ENCODE measurements around the gene KAT2B. TPM values are rescaled to one million over a fixed set of nuclear protein-coding genes. Genes with fewer than 3 reads are reported as not detected.
"Not testable (repeated sequence)": the region's sequence is repeated elsewhere in the genome, so short reads cannot be mapped to it uniquely, and the experiment has no call there.

Gene KAT2B
- total RNA-seq (2012; rRNA removed): 7.1 and 7.9 TPM in 2 replicates

DNA sequence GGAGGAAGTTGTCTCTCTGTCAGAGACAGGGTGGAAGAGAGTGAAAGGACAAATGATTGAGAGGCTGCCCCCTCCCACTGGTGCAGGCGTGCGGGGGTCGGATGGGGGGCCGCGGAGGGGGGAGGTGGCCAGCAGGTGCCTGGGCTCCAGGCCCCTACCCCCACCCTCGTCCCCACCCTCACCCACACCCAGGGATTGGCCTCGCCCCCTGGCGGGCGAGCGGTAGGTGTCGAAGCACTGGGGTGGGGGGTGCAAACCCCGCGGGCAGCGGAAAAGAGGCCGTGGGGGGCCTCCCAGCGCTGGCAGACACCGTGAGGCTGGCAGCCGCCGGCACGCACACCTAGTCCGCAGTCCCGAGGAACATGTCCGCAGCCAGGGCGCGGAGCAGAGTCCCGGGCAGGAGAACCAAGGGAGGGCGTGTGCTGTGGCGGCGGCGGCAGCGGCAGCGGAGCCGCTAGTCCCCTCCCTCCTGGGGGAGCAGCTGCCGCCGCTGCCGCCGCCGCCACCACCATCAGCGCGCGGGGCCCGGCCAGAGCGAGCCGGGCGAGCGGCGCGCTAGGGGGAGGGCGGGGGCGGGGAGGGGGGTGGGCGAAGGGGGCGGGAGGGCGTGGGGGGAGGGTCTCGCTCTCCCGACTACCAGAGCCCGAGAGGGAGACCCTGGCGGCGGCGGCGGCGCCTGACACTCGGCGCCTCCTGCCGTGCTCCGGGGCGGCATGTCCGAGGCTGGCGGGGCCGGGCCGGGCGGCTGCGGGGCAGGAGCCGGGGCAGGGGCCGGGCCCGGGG lies at the start of gene KAT2B:
Gene KAT2B (plus strand): TSS at position 682 of the 783 bp plus-strand sequence. CDS start 32 bp downstream, at position 714.
- Histone ChIP-seq H3K4me3 (ENCODE audit: low read length) (peak within 1 kb of the TSS; percentile 98), H3K4me2 (ENCODE audit: low read length) (peak within 1 kb of the TSS; percentile 98), H3K9ac (ENCODE audit: low read depth, low read length) (peak within 1 kb of the TSS; percentile 79), H3K27me3 (ENCODE audit: control insufficient read depth, insufficient read depth, low read length) (no peaks in the 10 kb centered on the region), H3K9me3 (replicated peaks; ENCODE audit: low read length) (no peaks in the 10 kb centered on the region), H3K4me1 (ENCODE audit: control insufficient read depth, insufficient read depth, low read length) (peaks cover 23% of the 10 kb centered on the region), H3K36me3 (ENCODE audit: insufficient read depth, low read length) (no peaks in the 10 kb centered on the region)

DNA sequence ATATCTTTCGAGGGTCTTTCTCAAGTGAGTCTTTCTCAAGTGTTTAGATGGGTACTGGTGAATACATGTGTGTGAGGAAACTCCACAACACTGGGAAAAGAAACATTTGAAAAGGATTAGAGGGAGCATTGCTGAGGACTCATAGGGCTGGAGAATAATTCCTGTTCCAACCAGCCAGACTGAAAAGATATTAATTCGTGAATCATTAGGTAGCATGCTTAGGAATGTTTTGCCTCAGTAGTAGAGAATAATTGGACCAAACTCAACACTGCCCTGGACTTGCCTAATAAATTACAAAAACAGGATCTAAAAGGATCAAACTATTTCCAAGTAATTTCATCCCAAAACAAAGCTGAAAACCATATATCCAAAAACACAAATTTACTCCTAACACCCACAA lies 45.5 kb upstream of the KAT2B start:
- no peak overlapping the region for H3K9ac ChIP-seq (ENCODE audit: low read depth, low read length)
- H3K36me3 ChIP-seq (ENCODE audit: insufficient read depth, low read length): no peaks in the 10 kb centered on the region
- H3K4me2 ChIP-seq (ENCODE audit: low read length): no peak overlapping the region
- no peak overlapping the region for H3K4me3 ChIP-seq (ENCODE audit: low read length)
- no peaks in the 10 kb centered on the region for H3K27me3 ChIP-seq (ENCODE audit: control insufficient read depth, insufficient read depth, low read length)
- H3K9me3 ChIP-seq (replicated peaks; ENCODE audit: low read length): no peaks in the 10 kb centered on the region
- no peaks in the 10 kb centered on the region for H3K4me1 ChIP-seq (ENCODE audit: control insufficient read depth, insufficient read depth, low read length)

DNA sequence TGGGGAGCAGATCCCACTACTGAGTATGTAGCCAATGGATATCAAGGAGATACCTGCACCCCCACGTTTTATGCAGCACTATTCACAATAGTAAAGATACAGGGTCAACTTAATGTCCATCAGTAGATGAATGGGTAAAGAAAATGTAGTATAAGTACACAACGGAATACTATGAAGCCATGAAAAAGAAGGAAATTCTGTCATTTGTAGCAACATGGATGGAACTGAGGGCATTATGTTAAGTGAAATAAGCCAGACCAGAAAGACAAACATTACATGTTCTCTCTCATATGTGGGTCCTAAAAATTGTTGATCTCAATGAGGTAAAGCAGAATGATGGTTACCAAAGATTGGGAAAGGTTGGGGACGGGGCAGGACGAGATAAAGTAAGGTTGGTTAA lies 42.7 kb upstream of the KAT2B start:
- H3K27me3 ChIP-seq (ENCODE audit: control insufficient read depth, insufficient read depth, low read length): no peaks in the 10 kb centered on the region
- H3K4me2 ChIP-seq (ENCODE audit: low read length): no peak overlapping the region
- H3K9ac ChIP-seq (ENCODE audit: low read depth, low read length): no peak overlapping the region
- H3K36me3 ChIP-seq (ENCODE audit: insufficient read depth, low read length): no peaks in the 10 kb centered on the region
- no peaks in the 10 kb centered on the region for H3K9me3 ChIP-seq (replicated peaks; ENCODE audit: low read length)
- no peak overlapping the region for H3K4me3 ChIP-seq (ENCODE audit: low read length)
- H3K4me1 ChIP-seq (ENCODE audit: control insufficient read depth, insufficient read depth, low read length): no peaks in the 10 kb centered on the region

DNA sequence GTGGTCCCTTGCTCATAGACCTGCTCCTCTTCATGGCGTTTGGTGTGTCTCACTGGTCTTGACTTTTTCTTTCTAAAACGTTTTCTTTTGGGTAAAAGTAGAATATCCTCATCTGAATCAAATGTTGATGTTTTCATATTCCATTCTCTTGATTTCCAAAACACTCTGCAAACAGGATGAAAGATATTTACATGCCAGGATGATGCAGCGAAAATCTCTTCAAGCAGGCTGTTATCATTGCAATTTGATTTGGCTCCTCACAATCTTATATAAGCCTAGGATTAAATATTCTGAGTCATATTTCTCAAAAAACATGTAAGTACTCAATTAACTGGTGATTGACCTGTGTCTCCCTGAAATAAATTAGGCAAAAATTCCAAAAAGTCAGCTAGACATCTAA lies 38.3 kb upstream of the KAT2B start:
- Histone ChIP-seq H3K9me3 (replicated peaks; ENCODE audit: low read length) (no peaks in the 10 kb centered on the region), H3K27me3 (ENCODE audit: control insufficient read depth, insufficient read depth, low read length) (no peaks in the 10 kb centered on the region), H3K4me1 (ENCODE audit: control insufficient read depth, insufficient read depth, low read length) (no peaks in the 10 kb centered on the region), H3K4me3 (ENCODE audit: low read length) (no peak overlapping the region), H3K4me2 (ENCODE audit: low read length) (no peak overlapping the region), H3K36me3 (ENCODE audit: insufficient read depth, low read length) (no peaks in the 10 kb centered on the region), H3K9ac (ENCODE audit: low read depth, low read length) (no peak overlapping the region)

DNA sequence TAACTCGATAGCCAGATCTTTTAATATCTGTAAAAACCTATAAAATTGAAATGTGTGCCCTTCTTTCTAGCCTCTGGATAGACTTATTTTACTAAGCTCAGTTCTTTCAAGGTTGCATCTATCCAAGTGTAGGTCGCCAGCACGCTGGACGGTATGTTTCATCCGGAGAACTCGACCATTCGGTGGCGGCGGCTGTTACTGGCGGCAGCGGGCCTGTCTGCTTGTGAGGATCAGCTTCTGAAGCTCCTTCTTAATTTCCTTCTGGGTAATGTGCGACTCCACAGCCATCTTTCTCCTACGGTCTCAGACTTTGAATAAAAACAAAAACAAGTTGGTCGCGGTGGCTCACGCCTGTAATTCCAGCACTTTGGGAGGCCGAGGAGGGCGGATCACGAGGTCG lies 32.3 kb upstream of the KAT2B start:
- no peaks in the 10 kb centered on the region for H3K27me3 ChIP-seq (ENCODE audit: control insufficient read depth, insufficient read depth, low read length)
- no peak overlapping the region for H3K9ac ChIP-seq (ENCODE audit: low read depth, low read length)
- no peaks in the 10 kb centered on the region for H3K9me3 ChIP-seq (replicated peaks; ENCODE audit: low read length)
- H3K4me2 ChIP-seq (ENCODE audit: low read length): no peak overlapping the region
- H3K4me3 ChIP-seq (ENCODE audit: low read length): no peak overlapping the region
- no peaks in the 10 kb centered on the region for H3K36me3 ChIP-seq (ENCODE audit: insufficient read depth, low read length)
- H3K4me1 ChIP-seq (ENCODE audit: control insufficient read depth, insufficient read depth, low read length): no peaks in the 10 kb centered on the region

DNA sequence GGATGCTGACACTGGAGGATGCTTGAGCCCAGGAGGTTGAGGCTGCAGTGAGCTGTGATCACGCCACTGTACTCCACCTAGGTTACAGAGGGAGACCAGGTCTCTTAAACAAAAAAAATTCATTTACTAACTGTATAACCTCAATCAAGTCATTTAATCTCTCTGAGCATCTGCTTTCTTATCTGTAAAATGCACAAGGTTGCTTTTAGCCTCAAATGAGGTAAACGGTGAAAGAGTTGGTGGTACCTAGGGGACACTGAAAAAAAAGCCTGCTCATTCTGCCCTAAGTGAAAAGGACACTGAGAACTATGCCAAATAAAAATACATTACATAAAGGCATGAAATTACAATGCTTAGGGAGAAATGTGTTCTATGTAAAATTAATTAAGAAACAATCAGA lies 31.6 kb upstream of the KAT2B start:
- Histone ChIP-seq H3K36me3 (ENCODE audit: insufficient read depth, low read length) (no peaks in the 10 kb centered on the region), H3K4me1 (ENCODE audit: control insufficient read depth, insufficient read depth, low read length) (no peaks in the 10 kb centered on the region), H3K9me3 (replicated peaks; ENCODE audit: low read length) (no peaks in the 10 kb centered on the region), H3K27me3 (ENCODE audit: control insufficient read depth, insufficient read depth, low read length) (no peaks in the 10 kb centered on the region), H3K4me3 (ENCODE audit: low read length) (no peak overlapping the region), H3K4me2 (ENCODE audit: low read length) (no peak overlapping the region), H3K9ac (ENCODE audit: low read depth, low read length) (no peak overlapping the region)

DNA sequence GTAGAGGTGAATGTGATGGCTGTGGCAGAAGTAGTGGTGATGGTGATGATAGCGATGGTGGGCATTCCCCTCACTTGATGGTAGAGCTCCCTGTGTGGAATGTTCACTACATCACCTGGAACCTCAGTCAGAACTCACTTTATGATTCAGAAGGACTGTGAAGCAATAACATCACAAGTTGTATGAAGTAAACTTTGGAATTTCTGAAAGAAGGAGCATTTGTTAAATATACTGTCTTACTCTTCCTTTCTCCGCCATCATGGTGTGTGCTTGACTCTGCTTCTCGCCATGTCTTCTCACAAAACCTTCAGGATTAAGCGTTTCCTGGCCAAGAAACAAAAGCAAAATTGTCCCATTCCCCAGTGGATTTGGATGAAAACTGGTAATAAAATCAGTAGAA lies 28.1 kb upstream of the KAT2B start, which contains the start of gene PP2D1:
Gene PP2D1 (minus strand): TSS at position 101 of the 400 bp plus-strand sequence. CDS start 192 bp downstream, outside the sequence.
- no peaks in the 10 kb centered on the region for H3K36me3 ChIP-seq (ENCODE audit: insufficient read depth, low read length)
- no peak within 1 kb of the TSS for H3K4me2 ChIP-seq (ENCODE audit: low read length)
- H3K4me1 ChIP-seq (ENCODE audit: control insufficient read depth, insufficient read depth, low read length): no peaks in the 10 kb centered on the region
- no peak within 1 kb of the TSS for H3K9ac ChIP-seq (ENCODE audit: low read depth, low read length)
- H3K9me3 ChIP-seq (replicated peaks; ENCODE audit: low read length): no peaks in the 10 kb centered on the region
- H3K4me3 ChIP-seq (ENCODE audit: low read length): no peak within 1 kb of the TSS
- H3K27me3 ChIP-seq (ENCODE audit: control insufficient read depth, insufficient read depth, low read length): no peaks in the 10 kb centered on the region

DNA sequence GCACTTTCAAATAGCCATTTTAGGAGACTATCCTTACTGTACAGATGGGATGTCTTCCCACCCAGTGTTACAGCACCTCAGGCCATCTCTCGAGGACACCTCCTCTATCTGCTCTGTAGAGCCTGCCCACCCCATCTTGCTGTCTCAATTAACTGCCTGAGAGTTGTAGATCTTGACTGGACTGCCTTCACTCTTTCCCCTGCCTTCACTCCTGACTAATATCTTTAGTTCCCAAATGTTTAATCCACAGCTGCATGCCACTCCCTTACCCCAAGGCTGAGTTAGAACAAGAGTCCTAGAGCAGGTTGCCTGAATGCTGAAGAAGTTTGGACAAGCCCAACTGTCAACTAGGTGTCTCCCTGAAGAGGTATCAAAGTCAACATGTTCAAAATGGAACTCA lies 26.9 kb upstream of the KAT2B start:
- no peaks in the 10 kb centered on the region for H3K27me3 ChIP-seq (ENCODE audit: control insufficient read depth, insufficient read depth, low read length)
- no peak overlapping the region for H3K4me2 ChIP-seq (ENCODE audit: low read length)
- H3K4me1 ChIP-seq (ENCODE audit: control insufficient read depth, insufficient read depth, low read length): no peaks in the 10 kb centered on the region
- no peak overlapping the region for H3K4me3 ChIP-seq (ENCODE audit: low read length)
- no peaks in the 10 kb centered on the region for H3K36me3 ChIP-seq (ENCODE audit: insufficient read depth, low read length)
- no peaks in the 10 kb centered on the region for H3K9me3 ChIP-seq (replicated peaks; ENCODE audit: low read length)
- no peak overlapping the region for H3K9ac ChIP-seq (ENCODE audit: low read depth, low read length)

DNA sequence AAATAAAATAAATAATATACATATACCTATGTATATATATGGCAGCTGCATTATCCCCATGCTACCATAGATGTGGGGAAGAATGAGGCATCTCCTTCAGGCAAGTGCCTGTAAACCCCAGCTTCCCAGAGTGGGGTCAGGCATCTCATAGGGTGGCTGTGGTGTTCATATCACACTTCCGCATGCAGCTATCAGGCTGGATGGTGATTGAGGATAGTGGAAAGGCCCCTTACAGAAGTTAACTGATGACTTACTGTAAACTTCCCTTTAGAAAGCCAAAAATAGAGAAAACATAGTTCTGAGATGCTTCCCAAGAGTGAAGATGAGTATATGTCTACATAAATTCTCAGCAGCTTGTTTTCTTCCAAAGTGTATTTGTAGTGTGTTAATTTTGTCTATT lies 24.7 kb upstream of the KAT2B start:
- no peaks in the 10 kb centered on the region for H3K36me3 ChIP-seq (ENCODE audit: insufficient read depth, low read length)
- H3K4me3 ChIP-seq (ENCODE audit: low read length): no peak overlapping the region
- H3K27me3 ChIP-seq (ENCODE audit: control insufficient read depth, insufficient read depth, low read length): no peaks in the 10 kb centered on the region
- no peak overlapping the region for H3K9ac ChIP-seq (ENCODE audit: low read depth, low read length)
- H3K9me3 ChIP-seq (replicated peaks; ENCODE audit: low read length): no peaks in the 10 kb centered on the region
- no peaks in the 10 kb centered on the region for H3K4me1 ChIP-seq (ENCODE audit: control insufficient read depth, insufficient read depth, low read length)
- no peak overlapping the region for H3K4me2 ChIP-seq (ENCODE audit: low read length)

DNA sequence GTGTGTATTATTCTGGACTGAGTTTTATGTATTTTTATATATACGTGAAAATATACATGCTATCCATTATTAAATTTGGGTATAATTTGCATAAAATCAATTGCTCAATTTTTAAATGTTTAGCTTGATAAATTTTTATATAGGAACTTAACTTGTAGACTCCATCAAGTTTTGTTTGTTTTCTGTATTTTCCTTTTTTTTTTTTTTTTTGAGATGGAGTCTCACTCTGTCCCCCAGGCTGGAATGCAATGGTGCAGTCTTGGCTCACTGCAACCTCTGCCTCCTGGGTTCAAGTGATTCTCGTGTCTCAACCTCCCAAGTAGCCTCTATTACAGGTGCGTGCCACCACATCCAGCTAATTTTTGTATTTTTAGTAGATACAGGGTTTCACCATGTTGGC lies 24.2 kb upstream of the KAT2B start:
- not testable (repeated sequence) for H3K9me3 ChIP-seq (replicated peaks; ENCODE audit: low read length); H3K4me2 ChIP-seq (ENCODE audit: low read length); H3K9ac ChIP-seq (ENCODE audit: low read depth, low read length); H3K4me1 ChIP-seq (ENCODE audit: control insufficient read depth, insufficient read depth, low read length); H3K27me3 ChIP-seq (ENCODE audit: control insufficient read depth, insufficient read depth, low read length); H3K36me3 ChIP-seq (ENCODE audit: insufficient read depth, low read length); H3K4me3 ChIP-seq (ENCODE audit: low read length)

DNA sequence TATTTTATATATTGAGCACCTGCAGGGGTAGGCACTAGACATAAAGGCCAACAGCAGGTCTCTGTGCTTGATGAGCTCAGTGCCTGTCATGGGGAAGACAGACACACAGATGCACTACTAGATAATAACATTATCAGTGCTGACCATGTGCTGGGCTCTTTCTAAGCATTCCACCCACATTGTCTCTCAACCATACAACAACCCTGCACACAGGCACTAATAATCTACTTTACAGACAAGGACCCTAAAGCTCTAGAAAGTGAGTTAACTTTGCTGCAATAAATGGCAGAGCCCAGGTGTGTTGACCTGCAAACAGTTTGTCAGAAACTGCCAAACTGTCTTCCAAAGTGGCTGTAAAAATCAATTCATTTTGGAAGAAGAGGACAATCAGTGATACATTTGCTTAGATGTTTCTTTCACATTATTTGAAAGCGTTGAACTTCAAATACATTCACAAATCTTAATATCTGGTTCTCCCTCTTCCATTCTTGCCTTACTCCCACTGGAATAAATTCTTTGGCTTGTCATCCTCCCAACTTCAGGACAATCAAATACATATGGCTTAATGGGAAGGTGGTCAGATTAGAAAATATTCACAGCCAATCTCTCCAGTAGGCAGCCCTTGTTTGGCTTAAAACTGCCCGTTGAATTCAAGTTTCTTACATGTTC lies 17.2 kb upstream of the KAT2B start:
- H3K4me2 ChIP-seq (ENCODE audit: low read length): no peak overlapping the region
- no peaks in the 10 kb centered on the region for H3K36me3 ChIP-seq (ENCODE audit: insufficient read depth, low read length)
- no peaks in the 10 kb centered on the region for H3K4me1 ChIP-seq (ENCODE audit: control insufficient read depth, insufficient read depth, low read length)
- H3K4me3 ChIP-seq (ENCODE audit: low read length): no peak overlapping the region
- H3K9me3 ChIP-seq (replicated peaks; ENCODE audit: low read length): no peaks in the 10 kb centered on the region
- no peak overlapping the region for H3K9ac ChIP-seq (ENCODE audit: low read depth, low read length)
- no peaks in the 10 kb centered on the region for H3K27me3 ChIP-seq (ENCODE audit: control insufficient read depth, insufficient read depth, low read length)

All from skeletal muscle satellite cell (primary cell).